ENCODE data around the gene A1BG. TPM values are rescaled to one million over a fixed set of nuclear protein-coding genes. Genes with fewer than 3 reads are reported as not detected.
"Not testable (repeated sequence)": the region's sequence is repeated elsewhere in the genome, so short reads cannot be mapped to it uniquely, and the experiment has no call there.

A1BG gene
- total RNA-seq, 2 experiments from 2014 or later = 6.1 to 7.4 TPM

- intact Hi-C loops (cut with micrococcal nuclease) = loop anchor here (1.0 to 10.0 kb wide), 13 partner anchors 19 to 198 kb away; partner anchors contain the start of genes ERVK3-1, ZNF132, ZNF274 and ZNF324
- Mint-ChIP-seq H3K27me3 (ENCODE audit: low read depth) (no peaks in the 10 kb centered on the region), H3K4me1 (ENCODE audit: low read depth) (peaks cover 20% of the 10 kb centered on the region), H3K36me3 (ENCODE audit: low read depth) (peaks cover 1% of the 10 kb centered on the region), H3K4me3 (peak overlapping the region; percentile 86), H3K9me3 (no peaks in the 10 kb centered on the region), H3K27ac (peak overlapping the region; percentile 84)
- CTCF ChIA-PET = no interaction called here
- DNase-seq = no peak
Measured at GRCh38 chr19:58381460-58382212, 28.3 kb upstream of the A1BG start.

GRCh38 chr19:58380662-58381459 lies 27.6 kb upstream of the A1BG start, which contains the start of gene ZNF837:
TSS of gene ZNF837 (minus strand) at chr19:58381030. CDS start at chr19:58369332, 11,698 bp downstream.
- peak; percentile 99 for DNase-seq
- H3K4me3 Mint-ChIP-seq = peak within 1 kb of the TSS; percentile 86
- CTCF ChIA-PET = no interaction called here
- peaks cover 20% of the 10 kb centered on the region for H3K4me1 Mint-ChIP-seq (ENCODE audit: low read depth)
- intact Hi-C loops (cut with micrococcal nuclease) = loop anchor here (1.0 to 10.0 kb wide), 14 partner anchors 19 to 283 kb away; partner anchors contain the start of genes ERVK3-1, ZNF132, ZNF274 and ZNF324
- no peaks in the 10 kb centered on the region for H3K9me3 Mint-ChIP-seq
- peaks cover 1% of the 10 kb centered on the region for H3K36me3 Mint-ChIP-seq (ENCODE audit: low read depth)
- peak within 1 kb of the TSS; percentile 90 for H3K27ac Mint-ChIP-seq
- H3K27me3 Mint-ChIP-seq (ENCODE audit: low read depth) = no peaks in the 10 kb centered on the region

GRCh38 chr19:58380037-58380661 lies 26.9 kb upstream of the A1BG start:
- intact Hi-C loops (cut with micrococcal nuclease) = loop anchor here (1.0 to 10.0 kb wide), 3 partner anchors 87 to 282 kb away; partner anchors contain the start of genes ZNF324, ZNF544 and ZSCAN18
- H3K4me3 Mint-ChIP-seq = peak overlapping the region; percentile 86
- CTCF ChIA-PET = interaction anchor here (0.6 kb wide), 1 partner anchor 152 kb away, joined by 3 read pairs; no protein-coding TSS in a partner anchor
- H3K36me3 Mint-ChIP-seq (ENCODE audit: low read depth) = no peaks in the 10 kb centered on the region
- H3K4me1 Mint-ChIP-seq (ENCODE audit: low read depth) = peaks cover 14% of the 10 kb centered on the region
- no peaks in the 10 kb centered on the region for H3K27me3 Mint-ChIP-seq (ENCODE audit: low read depth)
- H3K27ac Mint-ChIP-seq = peak overlapping the region; percentile 90
- no peaks in the 10 kb centered on the region for H3K9me3 Mint-ChIP-seq
- no peak for DNase-seq

- peak overlapping the region; percentile 86 for H3K4me3 Mint-ChIP-seq
- H3K9me3 Mint-ChIP-seq = no peaks in the 10 kb centered on the region
- H3K4me1 Mint-ChIP-seq (ENCODE audit: low read depth) = peaks cover 15% of the 10 kb centered on the region
- no peaks in the 10 kb centered on the region for H3K36me3 Mint-ChIP-seq (ENCODE audit: low read depth)
- H3K27me3 Mint-ChIP-seq (ENCODE audit: low read depth) = no peaks in the 10 kb centered on the region
- intact Hi-C loops (cut with micrococcal nuclease) = no loop called here
- CTCF ChIA-PET = no interaction called here
- H3K27ac Mint-ChIP-seq = peak overlapping the region; percentile 90
- no peak for DNase-seq
Measured at GRCh38 chr19:58379246-58379645, 26.0 kb upstream of the A1BG start.

GRCh38 chr19:58376724-58377123 lies 23.4 kb upstream of the A1BG start:
- H3K4me3 Mint-ChIP-seq; H3K27ac Mint-ChIP-seq; DNase-seq; H3K27me3 Mint-ChIP-seq (ENCODE audit: low read depth); intact Hi-C loops (cut with micrococcal nuclease); CTCF ChIA-PET; H3K36me3 Mint-ChIP-seq (ENCODE audit: low read depth); H3K9me3 Mint-ChIP-seq: not testable (repeated sequence)
- H3K4me1 Mint-ChIP-seq (ENCODE audit: low read depth) = peaks cover 12% of the 10 kb centered on the region

- CTCF ChIA-PET = no interaction called here
- no peak overlapping the region for H3K4me3 Mint-ChIP-seq
- H3K4me1 Mint-ChIP-seq (ENCODE audit: low read depth) = peaks cover 2% of the 10 kb centered on the region
- H3K27ac Mint-ChIP-seq = no peak overlapping the region
- intact Hi-C loops (cut with micrococcal nuclease) = no loop called here
- H3K9me3 Mint-ChIP-seq = no peaks in the 10 kb centered on the region
- no peaks in the 10 kb centered on the region for H3K27me3 Mint-ChIP-seq (ENCODE audit: low read depth)
- no peak for DNase-seq
- H3K36me3 Mint-ChIP-seq (ENCODE audit: low read depth) = no peaks in the 10 kb centered on the region
Measured at GRCh38 chr19:58374200-58374599, 20.9 kb upstream of the A1BG start.

GRCh38 chr19:58372311-58373133 lies 19.2 kb upstream of the A1BG start:
- intact Hi-C loops (cut with micrococcal nuclease) = no loop called here
- H3K4me1 Mint-ChIP-seq (ENCODE audit: low read depth) = peaks cover 2% of the 10 kb centered on the region
- DNase-seq = no peak
- H3K27ac Mint-ChIP-seq = no peak overlapping the region
- no peak overlapping the region for H3K4me3 Mint-ChIP-seq
- no peaks in the 10 kb centered on the region for H3K36me3 Mint-ChIP-seq (ENCODE audit: low read depth)
- CTCF ChIA-PET = no interaction called here
- no peaks in the 10 kb centered on the region for H3K9me3 Mint-ChIP-seq
- no peaks in the 10 kb centered on the region for H3K27me3 Mint-ChIP-seq (ENCODE audit: low read depth)

- H3K27me3 Mint-ChIP-seq (ENCODE audit: low read depth) = no peaks in the 10 kb centered on the region
- no peaks in the 10 kb centered on the region for H3K9me3 Mint-ChIP-seq
- no peaks in the 10 kb centered on the region for H3K4me1 Mint-ChIP-seq (ENCODE audit: low read depth)
- H3K36me3 Mint-ChIP-seq (ENCODE audit: low read depth) = no peaks in the 10 kb centered on the region
- H3K27ac Mint-ChIP-seq = no peak overlapping the region
- DNase-seq = no peak
- intact Hi-C loops (cut with micrococcal nuclease) = no loop called here
- no peak overlapping the region for H3K4me3 Mint-ChIP-seq
- CTCF ChIA-PET = no interaction called here
Measured at GRCh38 chr19:58368561-58369360, 15.5 kb upstream of the A1BG start.

- Mint-ChIP-seq H3K27me3 (ENCODE audit: low read depth) (no peaks in the 10 kb centered on the region), H3K9me3 (no peaks in the 10 kb centered on the region), H3K27ac (no peak overlapping the region), H3K36me3 (ENCODE audit: low read depth) (no peaks in the 10 kb centered on the region), H3K4me3 (no peak overlapping the region), H3K4me1 (ENCODE audit: low read depth) (peaks cover 1% of the 10 kb centered on the region)
- no peak for DNase-seq
- CTCF ChIA-PET = interaction anchor here (0.6 kb wide), 1 partner anchor 76 kb away, joined by 3 read pairs; no protein-coding TSS in a partner anchor
- intact Hi-C loops (cut with micrococcal nuclease) = no loop called here
Measured at GRCh38 chr19:58367698-58368454, 14.6 kb upstream of the A1BG start.

- H3K4me3 Mint-ChIP-seq = no peak overlapping the region
- no peak for DNase-seq
- intact Hi-C loops (cut with micrococcal nuclease) = no loop called here
- peaks cover 6% of the 10 kb centered on the region for H3K4me1 Mint-ChIP-seq (ENCODE audit: low read depth)
- CTCF ChIA-PET = no interaction called here
- no peak overlapping the region for H3K27ac Mint-ChIP-seq
- H3K36me3 Mint-ChIP-seq (ENCODE audit: low read depth) = no peaks in the 10 kb centered on the region
- H3K9me3 Mint-ChIP-seq = no peaks in the 10 kb centered on the region
- no peaks in the 10 kb centered on the region for H3K27me3 Mint-ChIP-seq (ENCODE audit: low read depth)
Measured at GRCh38 chr19:58366585-58367430, 13.5 kb upstream of the A1BG start.
